KBM-7 (cell line): Measurements from ENCODE around the gene IGF2BP2.
"Not testable (repeated sequence)": the region's sequence is repeated elsewhere in the genome, so short reads cannot be mapped to it uniquely, and the experiment has no call there.

Source experiments
- DNase-seq: peaks from one replicate; pipeline ENCODE4 v3.0.0-alpha.2; 2015
- in situ Hi-C: fragments of 300-500 bp; cut with MboI; formaldehyde crosslinking; loops from 2 replicates; pipeline ENCODE4 v1.14.3; 2020; ENCODE audit warnings: low sequenced_read_pairs, low pct_unique_long_range_greater_than_20kb, mixed read lengths

Gene IGF2BP2

GRCh38 chr3:185779461-185779860 lies 45.4 kb downstream of the IGF2BP2 start:
- in situ Hi-C loops = no loop called here
- no peak for DNase-seq

DNA sequence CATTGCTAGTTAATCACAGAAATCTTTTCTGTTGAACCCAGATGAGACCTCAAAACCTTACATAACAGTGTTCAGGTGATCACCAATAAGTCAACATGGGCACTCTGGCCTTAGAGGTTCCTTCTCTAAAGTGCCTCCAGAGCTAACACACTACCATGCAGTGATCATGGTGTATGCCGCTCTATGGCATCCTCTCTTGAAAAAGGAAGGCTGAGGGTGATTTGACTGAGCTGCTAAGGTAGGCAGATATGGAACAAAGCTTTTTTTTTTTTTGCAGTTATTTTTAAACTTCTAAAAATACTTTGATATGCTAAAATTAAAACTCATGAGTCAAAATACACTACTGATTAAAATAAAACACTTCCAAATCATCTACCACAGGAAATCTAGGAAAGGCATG lies 46.0 kb downstream of the IGF2BP2 start:
- no peak for DNase-seq
- in situ Hi-C loops = no loop called here

- no peak for DNase-seq
- in situ Hi-C loops = no loop called here
These were observed 46.7 kb downstream of the IGF2BP2 start for GRCh38 chr3:185778094-185778493.

- in situ Hi-C loops = no loop called here
- no peak for DNase-seq
These were observed 54.7 kb downstream of the IGF2BP2 start for GRCh38 chr3:185770109-185770508.

DNA sequence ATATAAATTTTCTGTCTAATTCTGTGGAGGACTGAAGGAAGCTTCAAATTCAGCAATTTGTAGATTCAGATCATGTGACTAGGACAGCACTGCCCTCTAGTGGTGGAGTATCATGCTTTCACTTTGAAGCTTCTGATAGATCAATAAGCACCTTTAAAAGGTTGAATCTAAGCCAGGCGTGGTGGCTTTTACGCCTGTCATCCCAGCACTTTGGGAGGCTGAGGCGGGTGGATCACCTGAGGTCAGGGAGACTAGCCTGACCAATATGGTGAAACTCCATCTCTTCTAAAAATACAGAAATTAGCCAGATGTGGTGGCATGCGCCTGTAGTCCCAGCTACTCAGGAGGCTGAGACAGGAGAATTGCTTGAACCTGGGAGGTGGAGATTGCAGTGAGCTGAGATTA lies 56.3 kb downstream of the IGF2BP2 start:
- in situ Hi-C loops = not testable (repeated sequence)
- peak; percentile 68 for DNase-seq

GRCh38 chr3:185767002-185767688 lies 57.7 kb downstream of the IGF2BP2 start:
- no peak for DNase-seq
- in situ Hi-C loops = no loop called here

- DNase-seq = no peak
- in situ Hi-C loops = no loop called here
These were observed 58.4 kb downstream of the IGF2BP2 start for GRCh38 chr3:185766329-185767001.

GRCh38 chr3:185764980-185765370 lies 59.9 kb downstream of the IGF2BP2 start:
- in situ Hi-C loops = no loop called here
- DNase-seq = no peak

DNA sequence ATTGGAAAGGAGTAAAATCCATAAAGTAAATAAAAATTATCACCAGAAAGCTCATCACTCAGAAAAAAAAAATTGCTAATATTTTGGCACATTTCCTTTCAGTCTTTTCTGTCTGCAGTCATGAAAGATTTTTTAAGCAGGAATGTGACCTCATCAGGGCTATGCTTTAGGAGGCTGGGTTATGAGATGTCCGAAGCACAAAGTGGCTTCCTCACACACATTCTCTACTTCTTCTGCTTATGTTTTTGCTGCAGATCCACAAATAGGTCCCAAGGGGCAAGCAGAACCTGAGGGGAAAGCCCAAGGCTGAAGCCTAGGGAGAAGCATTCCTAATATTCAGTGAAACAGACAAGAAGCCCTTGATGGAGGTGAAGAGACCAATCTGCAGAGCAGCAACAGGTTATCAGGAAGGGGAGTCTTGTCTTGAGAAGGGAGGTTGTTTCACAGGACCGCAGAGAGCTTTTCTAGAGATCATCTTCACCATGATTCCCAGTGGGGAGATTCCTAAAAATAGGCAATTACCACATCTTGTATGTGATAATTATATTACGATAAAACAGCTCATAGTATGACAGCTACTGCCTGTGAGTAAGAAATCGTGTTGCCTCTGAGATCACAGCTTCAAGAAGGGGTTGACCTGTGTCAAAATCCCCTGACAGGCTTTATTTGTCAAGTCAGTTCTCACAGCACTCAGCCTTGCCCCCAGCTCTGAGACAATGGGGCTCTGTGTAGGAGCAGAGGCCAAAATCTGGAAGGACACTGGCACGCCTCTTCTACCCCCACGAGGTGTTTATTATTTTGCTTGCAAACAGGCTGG lies 60.5 kb downstream of the IGF2BP2 start:
- in situ Hi-C loops = no loop called here
- DNase-seq = no peak

GRCh38 chr3:185763347-185764005 lies 61.4 kb downstream of the IGF2BP2 start:
- no peak for DNase-seq
- in situ Hi-C loops = no loop called here

GRCh38 chr3:185760550-185760949 lies 64.3 kb downstream of the IGF2BP2 start:
- DNase-seq = no peak
- in situ Hi-C loops = no loop called here

DNA sequence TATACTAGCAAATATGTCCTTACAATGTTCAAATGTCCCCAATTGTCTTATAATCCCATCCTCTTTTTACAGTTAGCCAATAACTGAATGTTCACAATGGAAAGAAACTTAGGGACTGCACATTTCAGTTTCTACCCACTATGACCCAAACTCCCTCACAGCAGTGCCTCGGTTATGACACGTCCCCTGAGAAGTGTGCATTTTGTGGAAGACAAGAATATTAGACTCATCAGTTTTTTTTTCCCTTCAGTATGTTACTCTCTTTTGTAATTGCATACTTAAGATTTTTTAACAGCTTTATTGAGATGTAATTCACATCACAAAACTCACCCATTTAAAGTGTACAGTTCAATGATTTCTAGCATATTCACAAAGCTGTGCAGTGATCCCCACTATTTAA lies 64.8 kb downstream of the IGF2BP2 start:
- no peak for DNase-seq
- in situ Hi-C loops = no loop called here

GRCh38 chr3:185759512-185759911 lies 65.3 kb downstream of the IGF2BP2 start:
- in situ Hi-C loops = no loop called here
- DNase-seq = no peak

- in situ Hi-C loops = no loop called here
- no peak for DNase-seq
These were observed 65.9 kb downstream of the IGF2BP2 start for GRCh38 chr3:185758912-185759311.

DNA sequence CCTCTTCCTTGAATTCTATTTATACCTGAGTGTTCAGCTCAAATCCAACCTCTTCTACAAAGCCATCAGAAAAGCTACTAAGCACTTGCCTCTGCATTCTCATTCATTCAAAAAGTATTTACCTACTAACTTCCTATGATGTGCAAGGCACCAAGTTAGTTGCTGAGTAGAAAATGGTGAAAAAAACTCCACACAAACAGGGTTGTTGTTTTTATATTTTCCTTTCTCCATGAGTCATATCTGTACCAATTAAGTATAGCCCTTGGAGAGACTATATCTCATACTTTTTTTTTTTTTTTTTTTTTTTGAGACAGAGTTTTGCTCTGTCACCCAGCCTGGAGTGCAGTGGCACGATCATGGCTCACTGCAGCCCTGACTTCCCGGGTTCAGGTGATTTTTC lies 67.7 kb downstream of the IGF2BP2 start:
- no peak for DNase-seq
- in situ Hi-C loops = no loop called here

DNA sequence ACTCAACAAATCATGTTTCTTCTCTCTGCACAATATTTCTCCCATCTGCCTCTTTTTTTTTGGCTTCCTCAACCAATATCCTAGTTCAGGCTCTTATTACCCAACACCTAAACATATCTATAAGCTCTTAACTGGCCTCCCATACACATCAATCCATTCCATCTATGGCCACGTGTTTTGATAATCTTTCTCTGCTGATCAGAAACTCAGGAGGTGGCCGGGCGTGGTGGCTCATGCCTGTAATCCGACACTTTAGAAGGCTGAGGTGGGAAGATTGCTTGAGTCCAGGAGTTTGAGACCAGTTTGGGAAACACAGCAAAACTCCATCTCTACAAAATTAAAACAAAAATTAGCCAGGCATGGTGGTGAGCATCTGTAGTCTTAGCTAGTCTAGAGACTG lies 68.4 kb downstream of the IGF2BP2 start:
- in situ Hi-C loops = no loop called here
- DNase-seq = no peak

DNA sequence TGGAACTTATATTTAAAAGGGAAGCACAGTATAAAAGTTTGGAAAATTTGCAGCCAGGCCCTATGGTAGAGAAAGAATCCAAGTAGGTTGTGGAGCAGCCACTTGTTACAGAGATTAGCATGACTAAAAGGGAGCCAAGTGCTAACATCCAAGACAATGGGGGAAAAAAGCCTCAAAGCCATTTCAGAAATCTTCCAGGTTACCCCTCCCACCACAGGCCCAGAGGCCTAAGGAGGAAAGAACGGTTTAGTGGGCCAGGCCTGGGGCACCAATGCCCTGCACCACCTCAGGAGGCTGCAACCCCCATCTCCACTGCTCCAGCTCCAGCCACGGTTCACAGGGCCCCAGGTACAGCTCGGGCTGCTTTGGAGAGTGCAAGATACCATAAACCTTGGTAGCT lies 69.9 kb downstream of the IGF2BP2 start:
- in situ Hi-C loops = no loop called here
- no peak for DNase-seq

DNA sequence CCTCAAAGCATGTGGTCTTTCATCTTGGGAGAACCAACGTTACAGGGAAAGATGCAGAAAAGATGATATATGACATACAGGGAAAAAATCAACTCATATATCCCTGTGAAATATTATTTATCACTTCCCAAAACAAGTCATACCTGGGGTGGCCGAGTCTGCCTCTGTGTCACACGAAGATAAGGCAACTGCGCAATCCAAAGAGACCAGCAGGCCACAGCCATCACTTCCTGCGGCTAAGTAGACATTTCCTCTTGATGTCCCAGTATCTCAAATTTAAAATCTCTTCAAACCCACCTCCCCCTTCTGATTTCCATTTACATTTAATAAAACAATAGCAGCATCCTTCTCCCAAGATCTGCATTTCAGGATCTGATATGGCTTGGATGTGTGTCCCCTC lies 71.5 kb downstream of the IGF2BP2 start:
- DNase-seq = peak; percentile 41
- in situ Hi-C loops = no loop called here

- in situ Hi-C loops = no loop called here
- DNase-seq = no peak
These were observed 74.1 kb downstream of the IGF2BP2 start for GRCh38 chr3:185750702-185751101.

DNA sequence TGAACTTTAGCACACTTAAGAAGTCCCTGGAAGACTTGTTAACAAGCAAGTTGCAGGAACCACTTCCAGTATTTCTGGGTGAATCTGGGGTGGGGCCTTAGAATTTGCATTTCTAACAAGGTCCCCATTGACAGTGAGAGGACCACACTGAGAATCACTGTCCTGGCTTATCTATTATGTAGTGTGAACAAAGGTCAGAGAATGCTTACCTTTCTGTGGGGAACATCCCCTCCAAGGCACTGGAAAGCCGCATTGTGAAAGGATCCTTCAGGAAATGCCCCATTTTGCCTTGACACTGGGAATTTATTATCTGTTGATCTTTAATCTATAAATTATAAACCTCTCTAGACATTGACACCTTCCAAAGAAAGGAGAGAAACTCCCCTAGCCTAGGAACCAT lies 74.8 kb downstream of the IGF2BP2 start:
- in situ Hi-C loops = no loop called here

More for the DNA sequence above, 74.8 kb downstream of the IGF2BP2 start:
- no peak for DNase-seq
